ENCODE measurements around the gene SETD1B.

GRCh38 chr12:121765573-121765972 is 38.2 kb upstream of the SETD1B start:
- TF ChIP-seq MAX (IDR thresholded peaks at IDR 0.05; ENCODE audit: insufficient read depth, insufficient read length) (no peak), GATA2 (IDR thresholded peaks at IDR 0.05; ENCODE audit: insufficient read depth, insufficient read length, low read depth, low read length) (no peak), POLR2A (IDR thresholded peaks at IDR 0.05; ENCODE audit: low read depth, low read length) (no peak), EZH2 (IDR thresholded peaks at IDR 0.05; ENCODE audit: borderline replicate concordance, low read depth, low read length, severe bottlenecking) (no peak), CTCF (IDR thresholded peaks at IDR 0.05; ENCODE audit: extremely low read depth in 1 of 2, insufficient read depth in 1 of 2, low read depth in 1 of 2, low read length in 2 of 2) (no peak), MYC (IDR thresholded peaks at IDR 0.05; ENCODE audit: low read depth, low read length) (no peak), FOS (IDR thresholded peaks at IDR 0.05; ENCODE audit: borderline replicate concordance, insufficient read depth, low read length) (no peak), JUN (IDR thresholded peaks at IDR 0.05; ENCODE audit: borderline replicate concordance, insufficient read depth, insufficient read length, low read depth) (peak; percentile 62)

Measured in endothelial cell of umbilical vein (primary cell).